A172 (cell line): ENCODE results near the gene SCAMP2. TPM values are rescaled to one million over a fixed set of nuclear protein-coding genes. Genes with fewer than 3 reads are reported as not detected.
A peak's percentile ranks its signal among the peaks of the same experiment; 100 is the strongest.
"Not testable (repeated sequence)": the region's sequence is repeated elsewhere in the genome, so short reads cannot be mapped to it uniquely, and the experiment has no call there.

Experiments
- DNase-seq: peaks from one replicate; pipeline ENCODE4 v3.0.0-alpha.2; 2015; ENCODE audit warnings: low spot score
- total RNA-seq: library from RNA; depleted of rRNA; stranded (reverse); fragments of >200 nt; shearing (Covaris generic); gene quantifications from 2 replicates; pipeline ENCODE4 v1.2.3, GENCODE V29; 2014

Gene SCAMP2
- total RNA-seq, 1 experiment from 2014 or later: 39.7 TPM

DNA sequence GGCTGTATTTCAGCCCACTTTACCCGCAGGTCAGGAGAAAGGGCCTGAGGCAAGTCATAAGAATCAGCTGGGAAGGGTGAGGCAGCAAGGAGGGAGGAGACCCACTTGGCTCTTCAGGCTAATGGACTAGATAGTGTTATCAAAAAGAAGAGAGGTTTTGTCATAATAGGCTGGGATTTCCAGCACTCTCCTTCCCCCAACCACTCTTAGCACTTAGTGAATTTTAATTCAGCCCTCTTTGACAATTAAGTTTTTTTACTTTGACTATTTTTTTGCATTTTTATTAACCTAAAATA lies 17.4 kb upstream of the SCAMP2 start:
- no peak for DNase-seq

- peak; percentile 51 for DNase-seq
Observed at GRCh38 chr15:74889883-74890664, 16.9 kb upstream of the SCAMP2 start, which contains the start of gene MPI. Gene MPI (plus strand): TSS chr15:74890042. CDS start chr15:74890074, 32 bp downstream.

- no peak for DNase-seq
Observed at GRCh38 chr15:74889390-74889882, 16.3 kb upstream of the SCAMP2 start.

DNA sequence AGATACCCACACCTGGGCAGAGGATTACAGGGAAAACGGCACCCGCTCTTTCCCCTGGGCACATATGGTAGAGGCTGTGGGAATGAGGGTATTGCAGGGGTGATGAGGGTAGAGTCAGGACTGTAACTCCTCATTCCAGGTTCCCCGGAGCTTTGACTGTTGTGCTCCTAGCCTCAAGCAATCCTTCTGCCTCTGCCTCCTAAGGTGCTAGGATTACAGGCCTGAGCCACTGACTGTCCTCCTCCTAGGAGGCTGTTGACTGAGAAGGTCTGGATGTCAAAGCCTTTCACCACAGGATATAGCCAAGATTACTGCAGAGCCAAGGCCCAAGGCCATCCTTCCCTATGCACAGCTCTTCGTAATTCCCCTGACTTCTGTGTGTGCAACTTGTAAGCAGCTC lies 15.6 kb upstream of the SCAMP2 start:
- DNase-seq: no peak

DNA sequence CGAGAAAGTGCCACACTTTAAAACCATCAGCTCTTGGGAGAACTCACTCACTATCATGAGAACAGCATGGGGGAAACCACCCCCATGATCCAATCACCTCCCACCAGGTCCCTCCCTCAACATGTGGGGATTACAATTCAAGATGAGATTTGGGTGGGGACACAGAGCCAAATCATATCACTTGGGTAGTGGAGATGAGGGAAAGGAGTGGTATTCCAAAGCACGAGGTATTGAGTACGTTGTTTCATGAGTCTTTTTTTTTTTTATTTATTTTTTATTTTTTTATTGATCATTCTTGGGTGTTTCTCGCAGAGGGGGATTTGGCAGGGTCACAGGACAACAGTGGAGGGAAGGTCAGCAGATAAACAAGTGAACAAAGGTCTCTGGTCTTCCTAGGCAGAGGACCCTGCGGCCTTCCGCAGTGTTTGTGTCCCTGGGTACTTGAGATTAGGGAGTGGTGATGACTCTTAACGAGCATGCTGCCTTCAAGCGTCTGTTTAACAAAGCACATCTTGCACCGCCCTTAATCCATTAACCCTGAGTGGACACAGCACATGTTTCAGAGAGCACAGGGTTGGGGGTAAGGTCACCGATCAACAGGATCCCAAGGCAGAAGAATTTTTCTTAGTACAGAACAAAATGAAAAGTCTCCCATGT lies 14.5 kb upstream of the SCAMP2 start:
- not testable (repeated sequence) for DNase-seq

GRCh38 chr15:74885461-74885860 lies 12.3 kb upstream of the SCAMP2 start:
- DNase-seq: no peak

DNA sequence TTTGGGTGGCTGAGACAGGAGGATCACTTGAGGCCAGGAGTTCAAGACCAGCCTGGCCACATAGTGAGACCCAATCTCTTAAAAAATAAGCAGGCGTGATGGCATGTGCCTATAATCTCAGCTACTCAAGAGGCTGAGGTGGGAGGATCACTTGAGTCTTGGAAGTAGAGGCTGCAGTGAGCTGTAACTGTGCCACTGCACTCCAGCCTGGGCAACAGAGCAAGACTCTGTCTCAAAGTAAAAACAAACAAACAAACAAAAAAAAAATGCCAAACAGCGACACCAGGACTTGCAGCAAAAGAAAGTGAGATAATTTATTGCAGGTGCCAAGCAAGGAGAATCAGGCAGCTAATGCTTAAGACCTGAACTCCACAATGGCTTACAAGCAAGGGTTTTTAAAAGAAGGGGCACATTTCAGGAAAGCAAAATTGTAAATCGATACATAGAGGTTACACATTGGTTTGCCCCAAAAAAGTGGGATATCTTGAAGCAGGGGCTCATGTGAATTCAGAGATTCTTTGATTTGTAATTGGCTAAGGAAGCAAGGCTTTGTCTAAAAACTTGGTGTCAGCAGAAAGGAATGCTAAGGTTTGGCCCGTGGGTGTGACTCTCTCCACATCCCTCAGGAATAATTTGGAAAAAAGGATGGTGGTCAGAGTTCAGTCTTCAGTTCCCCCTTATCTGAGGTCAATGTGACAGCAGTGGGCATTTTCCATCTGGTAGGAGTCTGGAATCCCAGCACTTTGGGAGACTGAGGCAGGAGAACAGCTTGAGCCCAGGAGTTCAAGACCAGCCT lies 11.5 kb upstream of the SCAMP2 start:
- DNase-seq: peak; percentile 38

- no peak for DNase-seq
Observed at GRCh38 chr15:74882528-74882927, 9.4 kb upstream of the SCAMP2 start.

- DNase-seq: no peak
Observed at GRCh38 chr15:74878273-74878672, 5.1 kb upstream of the SCAMP2 start.

GRCh38 chr15:74873756-74874424 lies 725 bp upstream of the SCAMP2 start:
- no peak for DNase-seq

DNA sequence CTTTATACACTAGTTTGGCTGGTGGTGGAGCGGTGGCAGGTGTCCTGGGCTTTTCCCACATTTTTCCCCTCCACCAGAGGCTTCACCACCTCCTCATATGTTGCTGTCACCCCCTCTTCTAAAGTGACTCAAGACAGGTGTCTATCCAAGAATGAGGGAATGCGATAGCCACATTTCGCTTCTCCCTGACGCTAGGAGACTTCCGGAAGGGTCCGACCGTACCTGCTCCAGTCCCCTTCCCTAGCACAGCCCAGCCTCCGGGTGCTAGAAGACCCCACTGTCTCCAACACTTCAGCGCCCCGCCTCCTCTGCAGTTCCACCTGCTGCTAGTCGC lies 496 bp downstream of the SCAMP2 start:
- no peak for DNase-seq

DNA sequence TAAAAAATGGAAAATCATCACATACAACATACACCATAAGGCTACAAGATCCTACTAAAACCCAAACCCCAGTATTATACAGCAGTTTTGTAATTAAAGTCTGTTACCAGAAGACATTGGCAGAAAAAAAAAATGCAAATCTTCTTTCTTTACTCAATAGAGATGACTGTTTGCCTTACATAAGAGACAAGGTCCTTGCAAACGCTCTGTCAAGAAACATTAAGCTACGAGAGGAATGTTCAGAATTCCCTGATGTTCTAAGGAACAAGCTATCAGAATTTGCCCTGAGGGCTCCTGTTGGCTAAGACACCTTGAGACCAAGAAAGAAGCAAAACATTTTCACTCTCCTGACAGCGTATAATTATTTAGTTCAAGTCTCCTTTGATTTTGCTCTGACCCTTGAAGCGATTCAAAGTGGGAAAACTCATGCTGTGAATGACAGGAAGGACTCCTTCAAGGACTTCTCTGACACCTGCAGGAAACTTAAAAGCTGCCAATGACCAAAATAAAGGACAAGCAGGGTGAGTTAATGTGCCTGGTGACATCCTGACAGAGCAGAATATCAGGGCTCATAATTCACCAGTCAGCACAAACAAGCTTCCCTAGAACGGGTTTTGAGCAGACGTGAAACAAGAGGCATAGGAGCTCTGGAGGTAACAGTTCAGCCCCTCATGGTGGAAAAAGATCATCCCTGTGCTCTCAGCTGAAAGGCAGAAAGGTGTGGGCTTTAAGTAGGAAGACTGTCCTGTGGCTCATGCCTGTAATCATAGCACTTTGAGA lies 2.5 kb downstream of the SCAMP2 start:
- DNase-seq: no peak

GRCh38 chr15:74869726-74870407 lies 3.3 kb downstream of the SCAMP2 start:
- no peak for DNase-seq

- DNase-seq: no peak
Observed at GRCh38 chr15:74869372-74869725, 3.8 kb downstream of the SCAMP2 start.

DNA sequence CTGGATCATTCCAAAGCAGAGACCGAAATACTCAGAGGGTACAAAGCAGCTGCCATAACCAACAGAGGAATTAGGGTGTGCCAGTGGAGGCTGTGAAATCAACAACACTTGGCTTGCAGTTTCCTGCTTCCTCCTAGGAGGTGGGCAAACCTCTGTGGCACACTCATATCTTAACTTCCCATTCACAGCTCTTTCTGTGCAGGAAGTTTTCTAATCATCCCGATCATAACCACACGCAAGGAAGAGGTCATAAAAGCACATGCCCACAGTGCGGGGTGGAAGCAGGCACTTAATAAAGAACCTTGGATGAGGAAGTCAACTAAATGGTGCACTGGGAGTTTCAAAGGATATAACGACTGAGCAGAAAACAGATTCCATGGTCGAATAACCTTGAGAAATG lies 5.1 kb downstream of the SCAMP2 start:
- no peak for DNase-seq

GRCh38 chr15:74867466-74868038 lies 5.6 kb downstream of the SCAMP2 start:
- DNase-seq: no peak

GRCh38 chr15:74866090-74866489 lies 7.1 kb downstream of the SCAMP2 start:
- peak; percentile 64 for DNase-seq

DNA sequence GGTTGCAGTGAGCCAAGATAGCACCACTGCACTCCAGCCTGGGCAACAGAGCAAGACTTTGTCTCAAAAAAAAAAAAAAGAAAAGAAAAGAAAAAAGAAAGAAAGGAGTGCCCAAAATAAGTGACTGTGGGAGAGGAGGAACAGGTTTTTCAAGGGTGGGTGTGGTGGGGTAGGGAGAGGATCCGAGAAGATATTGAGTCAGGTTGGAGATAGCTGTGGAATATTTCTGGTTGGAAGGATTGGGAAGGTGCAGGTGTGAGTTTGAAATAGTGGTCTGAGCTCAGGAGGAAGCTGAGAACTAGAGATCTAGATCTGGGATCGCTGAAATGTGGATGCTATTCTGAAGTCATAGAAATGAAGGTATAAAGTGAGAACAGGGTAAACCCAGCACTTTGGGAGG lies 7.8 kb downstream of the SCAMP2 start:
- DNase-seq: no peak

DNA sequence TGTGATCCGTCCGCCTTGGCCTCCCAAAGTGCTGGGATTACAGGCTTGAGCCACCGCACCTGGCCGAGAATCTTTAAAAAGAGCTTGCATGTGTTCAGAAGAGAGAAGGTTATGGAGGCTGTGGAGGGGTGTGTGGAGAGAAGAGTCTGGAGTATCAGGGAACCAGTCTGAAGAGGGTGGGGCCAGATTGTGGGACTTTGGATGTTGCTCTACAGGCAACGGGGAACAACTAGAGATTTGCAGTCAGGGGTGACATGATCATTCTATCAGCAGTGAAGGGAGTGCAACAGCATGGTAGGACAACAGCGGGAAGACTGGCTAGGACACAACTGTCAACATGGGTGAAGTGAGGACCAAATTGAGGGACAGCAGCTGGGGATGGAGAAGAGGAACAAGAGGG lies 8.9 kb downstream of the SCAMP2 start:
- no peak for DNase-seq

- DNase-seq: peak; percentile 60
Observed at GRCh38 chr15:74863239-74864056, 9.7 kb downstream of the SCAMP2 start.
